AG10803 (cell line): ENCODE results near the gene SLC2A10.

Experiments used
- DNase-seq: peaks from one replicate; pipeline ENCODE4 v3.0.0; 2010; ENCODE audit warnings: low read depth
- H3K4me3 ChIP-seq: 2 replicates; pipeline ENCODE4 v1.5.1; 2011; ENCODE audit warnings: mild to moderate bottlenecking, low read length, control low read depth
- TF ChIP-seq, protein P1 (sequence below): conservative IDR thresholded peaks from 2 replicates; pipeline ENCODE4 v1.5.1; 2011; ENCODE audit warnings: mild to moderate bottlenecking, low read length, control low read depth, inconsistent platforms

Gene SLC2A10

DNA sequence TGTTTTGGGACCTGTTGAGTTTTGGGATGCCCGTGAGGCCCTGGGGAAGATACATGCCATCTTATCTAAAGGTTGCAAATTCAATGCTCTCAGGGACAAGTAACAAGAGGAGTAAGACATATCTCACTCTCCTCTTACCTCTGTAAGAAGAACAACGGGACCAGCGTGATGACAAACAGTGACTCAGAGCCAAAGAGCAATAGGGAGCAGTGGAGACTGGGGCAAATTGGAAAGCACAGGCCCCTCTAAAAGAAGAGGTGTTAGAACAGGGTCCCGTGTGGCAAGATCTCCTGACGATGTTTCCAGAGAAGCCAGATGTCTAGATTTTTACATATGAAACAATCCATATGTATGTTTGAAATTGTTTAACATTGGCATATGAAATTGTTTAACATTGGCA, 31.8 kb upstream of the SLC2A10 start:
- TF ChIP-seq, protein P1, sequence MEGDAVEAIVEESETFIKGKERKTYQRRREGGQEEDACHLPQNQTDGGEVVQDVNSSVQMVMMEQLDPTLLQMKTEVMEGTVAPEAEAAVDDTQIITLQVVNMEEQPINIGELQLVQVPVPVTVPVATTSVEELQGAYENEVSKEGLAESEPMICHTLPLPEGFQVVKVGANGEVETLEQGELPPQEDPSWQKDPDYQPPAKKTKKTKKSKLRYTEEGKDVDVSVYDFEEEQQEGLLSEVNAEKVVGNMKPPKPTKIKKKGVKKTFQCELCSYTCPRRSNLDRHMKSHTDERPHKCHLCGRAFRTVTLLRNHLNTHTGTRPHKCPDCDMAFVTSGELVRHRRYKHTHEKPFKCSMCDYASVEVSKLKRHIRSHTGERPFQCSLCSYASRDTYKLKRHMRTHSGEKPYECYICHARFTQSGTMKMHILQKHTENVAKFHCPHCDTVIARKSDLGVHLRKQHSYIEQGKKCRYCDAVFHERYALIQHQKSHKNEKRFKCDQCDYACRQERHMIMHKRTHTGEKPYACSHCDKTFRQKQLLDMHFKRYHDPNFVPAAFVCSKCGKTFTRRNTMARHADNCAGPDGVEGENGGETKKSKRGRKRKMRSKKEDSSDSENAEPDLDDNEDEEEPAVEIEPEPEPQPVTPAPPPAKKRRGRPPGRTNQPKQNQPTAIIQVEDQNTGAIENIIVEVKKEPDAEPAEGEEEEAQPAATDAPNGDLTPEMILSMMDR: no peak
- no peak overlapping the region for H3K4me3 ChIP-seq
- DNase-seq: no peak

DNA sequence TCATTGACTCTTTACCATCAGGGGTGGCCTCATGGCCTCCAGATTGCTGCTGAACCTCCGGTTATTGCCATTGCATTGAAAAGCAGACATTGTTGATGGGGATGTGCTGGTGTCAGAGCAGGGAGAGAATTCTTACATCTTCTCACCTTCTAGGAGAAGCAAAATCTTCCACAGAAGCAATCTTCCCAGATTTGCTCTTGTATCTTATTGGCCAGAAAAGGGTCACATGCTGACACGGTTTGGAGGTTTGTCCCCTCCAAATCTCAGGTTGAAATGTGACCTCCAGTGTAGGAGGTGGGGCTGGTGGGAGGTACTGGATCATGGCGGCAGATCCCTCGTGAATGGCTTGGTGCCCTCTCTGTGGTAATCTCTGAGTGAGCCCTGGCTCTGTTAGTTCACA, 30.9 kb upstream of the SLC2A10 start:
- TF ChIP-seq, protein P1: no peak
- no peak overlapping the region for H3K4me3 ChIP-seq
- DNase-seq: no peak

DNA sequence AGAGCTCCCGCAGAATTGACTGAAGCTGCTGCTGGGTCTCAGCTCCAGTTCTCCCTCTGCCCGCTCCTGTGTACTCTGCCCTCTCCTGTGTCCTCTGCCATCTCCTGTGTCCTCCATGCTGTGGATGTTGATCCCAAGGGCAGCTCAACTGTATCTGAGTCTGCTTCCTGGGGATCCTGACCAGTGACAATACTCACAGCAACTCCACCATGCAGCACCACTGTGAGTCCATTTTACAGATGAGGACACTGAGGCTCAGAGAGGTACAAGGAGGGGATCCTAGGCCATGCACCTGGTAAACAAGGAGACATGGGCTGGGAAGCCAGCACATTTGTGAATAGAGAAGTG, 28.8 kb upstream of the SLC2A10 start:
- TF ChIP-seq, protein P1: no peak
- DNase-seq: no peak
- no peak overlapping the region for H3K4me3 ChIP-seq

DNA sequence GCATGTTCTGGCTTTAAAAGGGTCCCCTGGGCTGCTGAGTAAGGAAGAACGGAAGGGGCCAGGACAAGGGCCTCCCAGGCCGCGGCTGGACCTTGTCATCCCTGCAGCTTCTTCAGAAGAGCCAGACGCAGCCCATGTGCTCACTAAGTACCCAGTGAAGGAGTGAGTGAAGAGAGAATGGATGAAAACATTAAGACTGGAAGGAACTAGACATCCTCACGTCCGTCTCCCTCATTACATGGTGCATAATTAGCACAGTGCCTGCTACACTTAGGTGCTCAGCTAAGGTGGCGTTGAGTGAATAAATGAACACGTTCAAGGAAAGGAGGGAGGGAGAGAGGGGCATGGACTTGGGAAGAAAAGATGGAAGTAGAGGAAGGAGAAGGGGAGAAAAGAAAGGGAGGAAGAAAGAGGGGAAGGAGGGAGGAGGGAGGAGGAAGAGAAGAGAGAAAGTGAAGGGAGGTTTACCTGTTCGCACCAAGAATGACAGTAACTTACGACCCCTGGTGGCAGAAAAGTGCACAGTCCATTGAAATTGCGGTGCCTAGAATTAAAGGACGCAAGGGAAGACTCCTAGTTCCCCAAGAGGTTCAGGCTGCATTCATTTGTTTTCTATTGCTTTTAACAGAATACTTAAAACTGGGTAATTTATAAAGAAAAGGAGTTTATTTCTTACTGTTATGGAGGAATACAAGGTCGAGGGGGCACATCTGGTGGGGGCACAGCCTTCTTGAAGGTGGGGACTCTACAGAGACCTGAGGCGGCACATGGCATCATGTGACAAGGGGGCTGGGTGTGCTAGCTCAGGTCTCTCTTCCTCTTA, 28.2 kb upstream of the SLC2A10 start:
- no peak overlapping the region for H3K4me3 ChIP-seq
- DNase-seq: peak; percentile 35
- TF ChIP-seq, protein P1: peak; percentile 86

DNA sequence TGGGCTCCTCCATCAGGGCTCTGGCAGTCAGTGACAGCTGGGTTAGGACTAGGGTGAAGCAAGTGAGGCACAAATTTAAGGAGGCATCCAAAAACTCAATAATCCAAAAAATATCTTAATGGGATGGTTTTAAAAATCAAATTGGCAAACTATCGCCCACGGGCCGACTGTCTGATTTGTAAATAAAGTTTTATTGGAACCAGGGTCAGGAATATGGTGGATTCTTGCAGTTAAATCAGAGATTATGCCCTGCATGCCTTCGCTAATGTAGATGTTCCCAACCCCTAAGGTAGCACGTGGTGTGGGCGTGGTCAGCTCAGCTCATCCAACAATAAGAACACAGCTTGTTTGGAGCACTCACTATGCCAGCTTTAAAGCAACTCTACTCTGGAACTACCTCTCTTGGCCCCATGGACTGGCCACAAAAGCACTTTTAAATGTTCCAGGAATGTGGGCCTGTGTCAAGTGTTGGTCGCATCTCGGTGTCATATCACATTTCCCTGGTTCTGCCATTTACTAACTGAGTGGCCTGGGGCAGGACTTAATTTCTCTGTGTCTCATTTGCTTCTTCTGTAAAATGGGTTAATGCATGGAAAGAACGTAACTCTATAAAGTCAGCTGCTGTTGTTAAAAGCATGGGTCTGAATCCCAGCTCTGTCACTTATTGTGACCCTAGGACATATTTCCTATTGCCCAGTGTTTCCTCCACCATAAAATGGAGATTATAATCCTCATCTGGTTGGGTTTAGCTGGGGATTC, 27.2 kb upstream of the SLC2A10 start:
- TF ChIP-seq, protein P1: no peak
- DNase-seq: no peak
- H3K4me3 ChIP-seq: no peak overlapping the region

DNA sequence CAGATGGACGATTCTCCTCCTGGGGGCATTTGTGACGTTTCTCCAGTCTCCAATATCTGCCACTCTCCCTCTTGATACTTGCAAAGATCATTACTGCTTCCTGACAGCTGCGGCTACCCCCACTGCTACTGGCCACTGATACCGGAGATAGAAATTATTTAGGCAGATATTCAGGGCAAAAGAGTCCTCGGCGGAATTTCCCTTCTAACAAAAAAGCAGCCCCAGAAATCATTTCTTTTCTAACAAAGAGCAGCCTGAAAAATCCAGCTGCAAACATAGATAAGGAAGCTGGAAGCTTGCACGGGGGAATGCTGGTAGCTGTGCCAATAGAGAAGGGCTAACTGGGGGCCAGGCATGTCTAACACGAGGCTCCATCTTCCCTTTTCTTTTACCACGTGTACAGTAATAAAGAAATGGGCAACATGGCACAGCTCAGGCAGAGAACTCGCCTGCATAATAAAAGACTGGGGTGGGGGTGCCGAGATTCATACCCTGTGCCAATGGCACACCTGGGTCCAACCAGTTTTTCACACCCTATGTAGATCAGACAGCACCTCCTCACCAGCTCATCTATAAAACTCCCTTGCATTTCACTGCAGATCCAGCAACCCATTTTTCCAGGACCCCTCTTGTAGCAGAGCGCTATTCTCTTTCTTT, 26.3 kb upstream of the SLC2A10 start:
- no peak for DNase-seq
- TF ChIP-seq, protein P1: no peak
- peak overlapping the region; percentile 65 for H3K4me3 ChIP-seq

DNA sequence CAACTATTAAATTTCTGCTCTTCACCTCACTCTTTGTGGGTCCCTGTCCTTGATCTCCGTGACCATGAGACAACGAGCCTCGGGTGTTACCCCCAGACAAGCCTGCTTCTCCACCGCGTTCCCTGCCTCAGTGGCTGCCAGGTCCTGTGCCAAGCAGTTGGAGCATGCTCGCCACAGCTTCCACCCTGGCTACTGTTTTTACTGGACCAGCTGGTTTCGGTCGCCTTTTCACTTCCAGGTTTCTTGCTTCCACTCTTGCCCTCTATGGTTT, 25.8 kb upstream of the SLC2A10 start:
- peak overlapping the region; percentile 65 for H3K4me3 ChIP-seq
- TF ChIP-seq, protein P1: no peak
- DNase-seq: no peak
